Breast epithelium (tissue), 3 donors: ENCODE measurements around the gene GTF2IRD2.
"Not testable (repeated sequence)": the region's sequence is repeated elsewhere in the genome, so short reads cannot be mapped to it uniquely, and the experiment has no call there.

ENCODE experiments used
- CTCF ChIP-seq, 3 donors: fragments of 450-650 bp; IDR thresholded peaks; one replicate each; pipeline ENCODE4 v1.5.1; 2016 to 2017; ENCODE audit warnings: antibody characterized with exemption in 3 of 3, mild to moderate bottlenecking in 3 of 3, moderate library complexity in 3 of 3
- POLR2A ChIP-seq: fragments of 450-650 bp; IDR thresholded peaks from one replicate; pipeline ENCODE4 v1.6.1; 2016; ENCODE audit warnings: antibody characterized with exemption, mild to moderate bottlenecking, moderate library complexity

GRCh38 chr7:74779053-74779452 is 72.4 kb downstream of the GTF2IRD2 start:
- not testable (repeated sequence) for TF ChIP-seq POLR2A; CTCF (IDR thresholded peaks at IDR 0.05)
